Measurements from ENCODE around the gene LCE1E.

- TF ChIP-seq CTCF (IDR thresholded peaks at IDR 0.05), result no peak
- TF ChIP-seq POLR2A (IDR thresholded peaks at IDR 0.05), result no peak
- no peak for TF ChIP-seq EP300 (IDR thresholded peaks at IDR 0.05)
These were observed 20.5 kb downstream of the LCE1E start, which contains the start of gene LCE1C for GRCh38 chr1:152806576-152806975.

Data from tibial nerve (tissue), 4 donors.